Measurements from ENCODE around the gene WASL.

The WASL gene

GRCh38 chr7:123763191-123763661 is 14.4 kb upstream of the WASL start:
- ChIA-PET POLR2A (no interaction called here), CTCF (interaction anchor here (0.6 kb wide), 1 partner anchor 531 kb away, joined by 4 read pairs; no protein-coding TSS in a partner anchor)
- TF ChIP-seq ZNF384 (IDR thresholded peaks at IDR 0.05), result no peak
- TF ChIP-seq FOXM1 (IDR thresholded peaks at IDR 0.05; ENCODE audit: borderline replicate concordance), result no peak
- TF ChIP-seq SUZ12 (IDR thresholded peaks at IDR 0.05), result no peak
- TF ChIP-seq NFRKB (IDR thresholded peaks at IDR 0.05), result no peak
- TF ChIP-seq TARDBP (IDR thresholded peaks at IDR 0.05), result no peak
- TF ChIP-seq CTBP1 (IDR thresholded peaks at IDR 0.05; ENCODE audit: borderline replicate concordance), result no peak
- no peak for TF ChIP-seq LEF1 (IDR thresholded peaks at IDR 0.05; ENCODE audit: borderline replicate concordance)
- TF ChIP-seq ELF4 (IDR thresholded peaks at IDR 0.05), result no peak
- TF ChIP-seq FOXA1 (IDR thresholded peaks at IDR 0.05), result no peak
- TF ChIP-seq SP1 (IDR thresholded peaks at IDR 0.05), result no peak
- no peak for TF ChIP-seq ARNT (IDR thresholded peaks at IDR 0.05)
- no peak for TF ChIP-seq BHLHE40 (IDR thresholded peaks at IDR 0.05; ENCODE audit: borderline replicate concordance)
- TF ChIP-seq L3MBTL2 (conservative IDR thresholded peaks at IDR 0.05), result no peak
- TF ChIP-seq FOXK2 (IDR thresholded peaks at IDR 0.05), result no peak
- no peak for TF ChIP-seq HDGF (IDR thresholded peaks at IDR 0.05; ENCODE audit: borderline replicate concordance)
- no peak for TF ChIP-seq PKNOX1 (IDR thresholded peaks at IDR 0.05)
- DNase-seq (ENCODE audit: extremely low spot score), result no peak

- TF ChIP-seq SP1 (IDR thresholded peaks at IDR 0.05), result no peak
- TF ChIP-seq SUZ12 (IDR thresholded peaks at IDR 0.05), result no peak
- no peak for TF ChIP-seq ARNT (IDR thresholded peaks at IDR 0.05)
- TF ChIP-seq CTBP1 (IDR thresholded peaks at IDR 0.05; ENCODE audit: borderline replicate concordance), result no peak
- no peak for TF ChIP-seq TARDBP (IDR thresholded peaks at IDR 0.05)
- TF ChIP-seq L3MBTL2 (conservative IDR thresholded peaks at IDR 0.05), result no peak
- no peak for TF ChIP-seq NFRKB (IDR thresholded peaks at IDR 0.05)
- TF ChIP-seq FOXA1 (IDR thresholded peaks at IDR 0.05), result no peak
- no peak for TF ChIP-seq FOXK2 (IDR thresholded peaks at IDR 0.05)
- no peak for TF ChIP-seq LEF1 (IDR thresholded peaks at IDR 0.05; ENCODE audit: borderline replicate concordance)
- TF ChIP-seq PKNOX1 (IDR thresholded peaks at IDR 0.05), result no peak
- TF ChIP-seq HDGF (IDR thresholded peaks at IDR 0.05; ENCODE audit: borderline replicate concordance), result no peak
- ChIA-PET CTCF (no interaction called here), POLR2A (no interaction called here)
- DNase-seq (ENCODE audit: extremely low spot score), result no peak
Observed at GRCh38 chr7:123761729-123762128, 12.9 kb upstream of the WASL start.

- ChIA-PET POLR2A (no interaction called here), CTCF (no interaction called here)
- TF ChIP-seq ELF4 (IDR thresholded peaks at IDR 0.05) (no peak), SUZ12 (IDR thresholded peaks at IDR 0.05) (no peak), FOXM1 (IDR thresholded peaks at IDR 0.05; ENCODE audit: borderline replicate concordance) (no peak), ZNF384 (IDR thresholded peaks at IDR 0.05) (no peak), L3MBTL2 (conservative IDR thresholded peaks at IDR 0.05) (no peak), HDGF (IDR thresholded peaks at IDR 0.05; ENCODE audit: borderline replicate concordance) (no peak), FOXA1 (IDR thresholded peaks at IDR 0.05) (no peak), CTBP1 (IDR thresholded peaks at IDR 0.05; ENCODE audit: borderline replicate concordance) (no peak), BHLHE40 (IDR thresholded peaks at IDR 0.05; ENCODE audit: borderline replicate concordance) (no peak), NFRKB (IDR thresholded peaks at IDR 0.05) (no peak), FOXK2 (IDR thresholded peaks at IDR 0.05) (no peak)
- DNase-seq (ENCODE audit: extremely low spot score), result no peak
Observed at GRCh38 chr7:123757095-123757494, 8.3 kb upstream of the WASL start.

- ChIA-PET CTCF (no interaction called here), POLR2A (no interaction called here)
- TF ChIP-seq FOXK2 (IDR thresholded peaks at IDR 0.05) (no peak), TARDBP (IDR thresholded peaks at IDR 0.05) (no peak), PKNOX1 (IDR thresholded peaks at IDR 0.05) (no peak), CTBP1 (IDR thresholded peaks at IDR 0.05; ENCODE audit: borderline replicate concordance) (no peak), ELF4 (IDR thresholded peaks at IDR 0.05) (no peak), HDGF (IDR thresholded peaks at IDR 0.05; ENCODE audit: borderline replicate concordance) (no peak), FOXM1 (IDR thresholded peaks at IDR 0.05; ENCODE audit: borderline replicate concordance) (no peak), LEF1 (IDR thresholded peaks at IDR 0.05; ENCODE audit: borderline replicate concordance) (no peak), SP1 (IDR thresholded peaks at IDR 0.05) (no peak), NFRKB (IDR thresholded peaks at IDR 0.05) (no peak), ZNF384 (IDR thresholded peaks at IDR 0.05) (no peak)
- no peak for DNase-seq (ENCODE audit: extremely low spot score)
Observed at GRCh38 chr7:123755338-123755737, 6.5 kb upstream of the WASL start.

- ChIA-PET CTCF (no interaction called here), POLR2A (no interaction called here)
- no peak for DNase-seq (ENCODE audit: extremely low spot score)
- no peak for TF ChIP-seq NFRKB (IDR thresholded peaks at IDR 0.05)
- no peak for TF ChIP-seq ARNT (IDR thresholded peaks at IDR 0.05)
- TF ChIP-seq SUZ12 (IDR thresholded peaks at IDR 0.05), result no peak
- no peak for TF ChIP-seq FOXM1 (IDR thresholded peaks at IDR 0.05; ENCODE audit: borderline replicate concordance)
- TF ChIP-seq TARDBP (IDR thresholded peaks at IDR 0.05), result no peak
- TF ChIP-seq ZNF384 (IDR thresholded peaks at IDR 0.05), result no peak
- no peak for TF ChIP-seq HDGF (IDR thresholded peaks at IDR 0.05; ENCODE audit: borderline replicate concordance)
- TF ChIP-seq FOXK2 (IDR thresholded peaks at IDR 0.05), result no peak
- TF ChIP-seq SP1 (IDR thresholded peaks at IDR 0.05), result no peak
- no peak for TF ChIP-seq ELF4 (IDR thresholded peaks at IDR 0.05)
- TF ChIP-seq BHLHE40 (IDR thresholded peaks at IDR 0.05; ENCODE audit: borderline replicate concordance), result no peak
Observed at GRCh38 chr7:123754271-123754871, 5.6 kb upstream of the WASL start.

GRCh38 chr7:123752534-123752933 is 3.7 kb upstream of the WASL start:
- no peak for DNase-seq (ENCODE audit: extremely low spot score)
- ChIA-PET CTCF (interaction anchor here (0.6 kb wide), 1 partner anchor 9 kb away, joined by 4 read pairs; no protein-coding TSS in a partner anchor), POLR2A (no interaction called here)
- TF ChIP-seq NFRKB (IDR thresholded peaks at IDR 0.05) (no peak), HDGF (IDR thresholded peaks at IDR 0.05; ENCODE audit: borderline replicate concordance) (no peak), SP1 (IDR thresholded peaks at IDR 0.05) (no peak)

All from HEK293T (cell line).